Nephron progenitor cell (in vitro differentiated cells): Measurements from ENCODE around the gene SRCIN1.

Experiments used
- DNase-seq: peaks from one replicate; pipeline ENCODE4 v3.0.0; 2021
- H3K27ac Mint-ChIP-seq: 2 replicates; pipeline ENCODE4 v1.8.0; 2021; ENCODE audit warnings: mild to moderate bottlenecking, moderate library complexity, mixed read lengths
- H3K27me3 Mint-ChIP-seq: 2 replicates; pipeline ENCODE4 v1.8.0; 2021; ENCODE audit warnings: mild to moderate bottlenecking, low read depth, mixed read lengths; ENCODE audit not compliant: poor library complexity
- H3K36me3 Mint-ChIP-seq: 2 replicates; pipeline ENCODE4 v1.8.0; 2021; ENCODE audit warnings: low read depth, mixed read lengths
- H3K4me1 Mint-ChIP-seq: 2 replicates; pipeline ENCODE4 v1.8.0; 2021; ENCODE audit warnings: mixed read lengths
- H3K4me3 Mint-ChIP-seq: 2 replicates; pipeline ENCODE4 v1.8.0; 2021; ENCODE audit warnings: mild to moderate bottlenecking, moderate library complexity, mixed read lengths
- H3K9me3 Mint-ChIP-seq: 2 replicates; pipeline ENCODE4 v1.8.0; 2021; ENCODE audit warnings: mild to moderate bottlenecking, moderate library complexity, mixed read lengths
- TF ChIP-seq, protein P1 (sequence below): fragments of 200-600 bp; sonication (generic); IDR thresholded peaks from 2 replicates; pipeline ENCODE4 v1.5.0; 2021; ENCODE audit warnings: antibody characterized with exemption

SRCIN1 gene

DNA sequence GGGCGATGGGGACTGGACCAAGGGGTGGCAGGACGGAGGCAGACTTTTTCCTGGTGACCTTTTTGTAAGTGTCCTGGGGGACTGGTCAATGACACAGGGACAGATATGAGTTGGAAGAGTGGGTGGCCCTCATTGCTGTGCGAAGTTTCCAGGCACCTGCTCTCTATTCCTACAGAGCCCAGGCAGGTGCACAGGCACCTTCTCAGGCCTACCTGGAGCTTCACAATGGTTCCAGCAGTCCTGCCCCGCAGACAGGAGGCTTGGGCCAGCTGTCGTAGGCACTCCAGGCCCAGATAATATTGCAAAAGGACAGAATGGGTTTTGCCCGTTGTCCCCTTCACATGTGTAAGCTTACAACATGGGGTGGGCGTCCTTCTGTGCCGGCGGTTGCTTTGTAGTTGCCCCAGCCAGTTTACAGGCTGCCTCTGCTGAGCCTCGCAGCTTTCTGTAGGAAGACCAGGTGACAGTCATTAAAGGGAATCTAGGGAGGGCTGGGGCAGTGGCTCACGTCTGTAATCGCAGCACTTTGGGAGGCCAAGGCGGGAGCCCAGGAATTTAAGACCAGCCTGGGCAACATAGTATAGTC, 93.2 kb downstream of the SRCIN1 start:
- H3K27me3 Mint-ChIP-seq, result peaks cover 64% of the 10 kb centered on the region
- H3K9me3 Mint-ChIP-seq, result no peaks in the 10 kb centered on the region
- DNase-seq, result no peak
- no peak overlapping the region for H3K27ac Mint-ChIP-seq
- TF ChIP-seq, protein P1, sequence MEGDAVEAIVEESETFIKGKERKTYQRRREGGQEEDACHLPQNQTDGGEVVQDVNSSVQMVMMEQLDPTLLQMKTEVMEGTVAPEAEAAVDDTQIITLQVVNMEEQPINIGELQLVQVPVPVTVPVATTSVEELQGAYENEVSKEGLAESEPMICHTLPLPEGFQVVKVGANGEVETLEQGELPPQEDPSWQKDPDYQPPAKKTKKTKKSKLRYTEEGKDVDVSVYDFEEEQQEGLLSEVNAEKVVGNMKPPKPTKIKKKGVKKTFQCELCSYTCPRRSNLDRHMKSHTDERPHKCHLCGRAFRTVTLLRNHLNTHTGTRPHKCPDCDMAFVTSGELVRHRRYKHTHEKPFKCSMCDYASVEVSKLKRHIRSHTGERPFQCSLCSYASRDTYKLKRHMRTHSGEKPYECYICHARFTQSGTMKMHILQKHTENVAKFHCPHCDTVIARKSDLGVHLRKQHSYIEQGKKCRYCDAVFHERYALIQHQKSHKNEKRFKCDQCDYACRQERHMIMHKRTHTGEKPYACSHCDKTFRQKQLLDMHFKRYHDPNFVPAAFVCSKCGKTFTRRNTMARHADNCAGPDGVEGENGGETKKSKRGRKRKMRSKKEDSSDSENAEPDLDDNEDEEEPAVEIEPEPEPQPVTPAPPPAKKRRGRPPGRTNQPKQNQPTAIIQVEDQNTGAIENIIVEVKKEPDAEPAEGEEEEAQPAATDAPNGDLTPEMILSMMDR, result no peak
- no peak overlapping the region for H3K4me3 Mint-ChIP-seq
- H3K4me1 Mint-ChIP-seq, result peaks cover 37% of the 10 kb centered on the region
- H3K36me3 Mint-ChIP-seq, result no peaks in the 10 kb centered on the region

DNA sequence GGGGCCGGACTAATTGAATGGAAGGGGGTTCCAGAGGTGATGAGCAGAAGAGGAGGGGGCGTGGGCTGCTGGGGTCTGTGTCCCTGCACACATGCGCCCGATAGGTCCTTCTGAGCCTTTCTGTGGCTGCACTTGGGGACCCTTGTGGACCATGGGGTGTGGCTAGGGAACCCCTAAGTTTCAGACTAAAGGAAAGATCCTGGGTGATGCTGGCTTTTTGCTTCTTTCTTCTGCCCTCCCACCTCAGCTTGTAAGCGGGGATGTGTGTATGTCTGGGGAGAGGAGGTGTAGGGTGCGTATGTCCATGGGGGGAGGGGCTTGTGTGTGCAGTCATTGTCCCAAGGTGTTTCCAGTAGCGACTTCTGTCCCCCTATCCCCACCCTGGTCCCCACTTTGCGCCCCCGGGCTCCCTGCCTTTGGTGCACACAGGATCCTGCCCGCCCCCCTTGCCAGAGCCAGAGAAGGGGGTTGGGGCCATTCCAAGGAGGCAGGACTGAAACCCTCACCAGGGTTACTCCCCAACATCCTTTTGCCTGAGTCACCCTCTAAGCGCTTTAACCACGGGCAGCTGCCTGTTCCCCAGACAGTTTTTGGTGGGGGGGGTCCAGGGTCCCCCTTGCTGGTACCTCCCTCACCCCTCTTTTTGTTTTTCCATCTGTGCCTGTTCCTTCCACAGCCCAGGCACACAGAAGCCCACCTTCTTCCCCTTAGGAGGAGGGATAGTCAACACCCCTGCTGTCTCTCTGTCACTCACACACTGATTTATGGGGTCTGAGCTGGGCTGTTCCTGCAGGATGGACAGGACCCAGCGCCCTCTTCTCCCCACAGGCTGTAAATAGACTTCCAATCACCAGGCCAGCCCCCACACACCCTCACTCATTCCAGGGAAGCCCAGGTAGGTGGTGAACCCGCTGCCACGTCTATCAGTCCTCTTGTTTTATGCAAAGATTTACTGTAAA, 94.3 kb downstream of the SRCIN1 start:
- peak; percentile 18 for DNase-seq

DNA sequence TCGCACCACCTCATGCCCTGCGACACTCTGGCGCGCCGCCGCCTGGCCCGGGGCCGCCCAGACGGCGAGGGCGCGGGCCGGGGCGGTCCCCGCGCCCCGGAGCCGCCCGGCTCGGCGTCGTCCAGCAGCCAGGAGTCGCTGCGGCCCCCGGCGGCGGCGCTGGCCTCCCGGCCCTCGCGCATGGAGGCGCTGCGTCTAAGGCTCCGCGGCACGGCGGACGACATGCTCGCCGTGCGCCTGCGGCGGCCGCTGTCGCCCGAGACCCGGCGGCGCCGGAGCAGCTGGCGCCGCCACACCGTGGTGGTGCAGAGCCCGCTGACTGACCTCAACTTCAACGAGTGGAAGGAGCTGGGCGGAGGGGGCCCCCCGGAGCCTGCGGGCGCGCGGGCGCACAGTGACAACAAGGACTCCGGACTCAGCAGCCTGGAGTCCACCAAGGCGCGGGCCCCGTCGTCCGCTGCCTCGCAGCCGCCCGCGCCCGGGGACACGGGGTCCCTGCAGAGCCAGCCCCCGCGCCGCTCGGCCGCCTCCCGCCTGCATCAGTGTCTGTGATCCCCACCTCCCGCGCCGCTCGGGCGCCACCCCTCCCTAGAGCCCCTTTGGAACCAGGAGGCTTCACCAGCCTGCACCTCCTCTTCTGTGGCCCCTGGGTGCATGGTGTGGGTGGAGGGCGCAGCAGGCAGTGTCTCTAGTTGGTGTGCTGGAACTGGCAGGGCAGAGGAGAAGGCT, 95.2 kb downstream of the SRCIN1 start:
- H3K27me3 Mint-ChIP-seq, result peaks cover 60% of the 10 kb centered on the region
- H3K27ac Mint-ChIP-seq, result no peak overlapping the region
- no peaks in the 10 kb centered on the region for H3K9me3 Mint-ChIP-seq
- TF ChIP-seq, protein P1, result no peak
- no peaks in the 10 kb centered on the region for H3K36me3 Mint-ChIP-seq
- peak; percentile 72 for DNase-seq
- peak overlapping the region; percentile 75 for H3K4me3 Mint-ChIP-seq
- peaks cover 37% of the 10 kb centered on the region for H3K4me1 Mint-ChIP-seq

More for the DNA sequence above, 94.3 kb downstream of the SRCIN1 start:
- Mint-ChIP-seq H3K4me1 (peaks cover 37% of the 10 kb centered on the region), H3K27ac (no peak overlapping the region), H3K27me3 (peaks cover 62% of the 10 kb centered on the region), H3K36me3 (no peaks in the 10 kb centered on the region), H3K9me3 (no peaks in the 10 kb centered on the region), H3K4me3 (peak overlapping the region; percentile 75)
- TF ChIP-seq, protein P1, result no peak

DNA sequence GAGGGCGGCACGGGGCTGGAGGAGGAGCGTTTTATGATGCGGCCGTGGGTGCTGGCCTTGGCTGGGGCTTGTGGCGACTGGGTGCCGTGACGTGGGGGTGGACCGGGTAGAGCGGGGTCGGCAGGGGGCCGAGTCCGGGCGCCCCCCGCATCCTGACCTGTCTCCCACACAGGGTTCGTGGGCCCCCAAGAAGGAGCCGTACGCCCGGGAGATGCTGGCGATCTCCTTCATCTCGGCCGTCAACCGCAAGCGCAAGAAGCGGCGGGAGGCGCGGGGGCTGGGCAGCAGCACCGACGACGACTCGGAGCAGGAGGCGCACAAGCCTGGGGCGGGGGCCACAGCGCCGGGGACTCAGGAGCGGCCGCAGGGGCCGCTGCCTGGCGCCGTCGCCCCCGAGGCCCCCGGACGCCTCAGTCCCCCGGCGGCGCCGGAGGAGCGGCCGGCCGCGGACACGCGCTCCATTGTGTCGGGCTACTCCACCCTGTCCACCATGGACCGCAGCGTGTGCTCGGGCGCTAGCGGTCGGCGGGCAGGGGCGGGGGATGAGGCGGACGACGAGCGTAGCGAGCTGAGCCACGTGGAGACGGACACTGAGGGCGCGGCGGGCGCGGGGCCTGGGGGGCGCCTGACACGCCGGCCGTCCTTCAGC, 95.9 kb downstream of the SRCIN1 start:
- DNase-seq, result peak; percentile 44
- no peaks in the 10 kb centered on the region for H3K9me3 Mint-ChIP-seq
- H3K27me3 Mint-ChIP-seq, result peaks cover 55% of the 10 kb centered on the region
- peaks cover 37% of the 10 kb centered on the region for H3K4me1 Mint-ChIP-seq
- peak overlapping the region; percentile 86 for H3K4me3 Mint-ChIP-seq
- TF ChIP-seq, protein P1, result no peak
- no peaks in the 10 kb centered on the region for H3K36me3 Mint-ChIP-seq
- no peak overlapping the region for H3K27ac Mint-ChIP-seq

DNA sequence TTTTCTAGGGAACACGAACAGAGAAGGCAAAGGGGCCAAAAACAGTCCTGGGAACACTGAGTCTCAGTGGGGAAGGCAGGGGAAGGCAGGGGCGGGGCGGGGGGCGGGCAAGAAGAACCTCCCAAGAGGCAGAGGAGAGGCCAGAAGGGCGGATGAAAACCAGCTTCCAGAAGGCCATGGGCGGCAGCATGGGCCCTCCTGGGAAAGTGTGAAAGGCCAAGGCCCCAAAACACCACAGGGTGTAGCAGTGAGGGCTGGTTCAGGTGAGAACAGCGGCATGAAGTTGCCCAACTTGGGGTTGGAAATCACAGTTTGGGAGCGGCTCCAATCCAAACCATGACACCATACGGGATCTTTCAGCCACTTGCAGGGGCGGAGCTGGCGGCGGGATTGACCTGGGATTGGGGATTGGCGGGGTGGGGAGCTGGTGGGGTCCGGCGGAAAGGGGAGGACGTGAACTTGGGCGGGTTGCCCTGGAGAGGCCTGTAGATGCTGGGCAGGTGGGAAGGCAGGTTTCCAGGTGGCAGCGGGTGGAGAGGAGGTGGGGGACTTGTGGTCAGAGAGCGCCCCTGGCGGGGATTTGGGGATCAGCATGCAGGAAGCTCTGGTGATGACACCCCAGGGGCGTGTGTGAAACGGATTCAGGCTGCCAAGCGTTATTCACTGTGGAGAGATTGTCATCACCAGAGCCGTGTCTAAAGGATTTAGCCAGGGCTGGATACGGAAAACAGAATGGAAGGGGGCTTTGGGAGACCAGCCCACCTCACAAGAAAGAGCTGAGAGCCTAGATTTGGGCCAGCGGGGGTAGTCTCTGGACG, 96.6 kb downstream of the SRCIN1 start:
- Mint-ChIP-seq H3K27me3 (peaks cover 56% of the 10 kb centered on the region), H3K4me1 (peaks cover 37% of the 10 kb centered on the region), H3K4me3 (peak overlapping the region; percentile 86), H3K36me3 (no peaks in the 10 kb centered on the region), H3K27ac (no peak overlapping the region), H3K9me3 (no peaks in the 10 kb centered on the region)
- DNase-seq, result peak; percentile 88
- TF ChIP-seq, protein P1, result peak; percentile 89
